Esophagus (tissue), 2 donors: ENCODE measurements around the gene ECI1. TPM values are rescaled to one million over a fixed set of nuclear protein-coding genes. Genes with fewer than 3 reads are reported as not detected.

Experiments used
- H3K27ac ChIP-seq, 2 donors: one replicate each; pipeline ENCODE4 v1.5.1; 2013; ENCODE audit warnings: low read depth in 2 of 2, mild to moderate bottlenecking in 2 of 2, inconsistent platforms in 1 of 2, low read length in 1 of 2, moderate library complexity in 1 of 2
- H3K27me3 ChIP-seq, 2 donors: one replicate each; pipeline ENCODE4 v1.6.1; 2013; ENCODE audit warnings: low read length in 2 of 2, control low read depth in 1 of 2, mild to moderate bottlenecking in 1 of 2; ENCODE audit not compliant: insufficient read depth in 2 of 2, control insufficient read depth in 1 of 2
- H3K36me3 ChIP-seq, 2 donors: one replicate each; pipeline ENCODE4 v1.6.1; 2013; ENCODE audit warnings: low read length in 1 of 2; ENCODE audit not compliant: control insufficient read depth in 2 of 2, insufficient read depth in 2 of 2
- H3K4me1 ChIP-seq, 2 donors: one replicate each; pipeline ENCODE4 v1.6.1; 2013; ENCODE audit warnings: low read length in 1 of 2; ENCODE audit not compliant: control insufficient read depth in 2 of 2, insufficient read depth in 2 of 2
- H3K4me3 ChIP-seq, 2 donors: one replicate each; pipeline ENCODE4 v1.5.1; 2013; ENCODE audit warnings: low read length in 2 of 2, mild to moderate bottlenecking in 2 of 2, low read depth in 1 of 2, moderate library complexity in 1 of 2
- H3K9me3 ChIP-seq, 2 donors: one replicate each; pipeline ENCODE4 v1.6.1; 2013; ENCODE audit warnings: mild to moderate bottlenecking in 2 of 2, low read depth in 1 of 2, low read length in 1 of 2, moderate library complexity in 1 of 2; ENCODE audit not compliant: control insufficient read depth in 2 of 2, insufficient read depth in 1 of 2
- WGBS, 2 donors: extraction: QIAGEN DNeasy Blood & Tissue Kit; methylation state at CpG; one replicate each; pipeline ENCODE4 v1.1.7; 2013; 5-methylcytosine and 5-hydroxymethylcytosine counted together
- polyA plus RNA-seq, 2 donors: library from polyadenylated mRNA; stranded (reverse); fragments of 200-250 nt; gene quantifications; one replicate each; pipeline ENCODE4 v1.2.3, GENCODE V29; 2013
- donor health status: healthy with polysubstance abuse.
- donor health status: Bipolar disorder and iron deficiency.

The ECI1 gene
- polyA plus RNA-seq, 2 donors = 58.7 to 62.9 TPM

- Histone ChIP-seq H3K4me1 (peaks cover 6 to 25% of the 10 kb centered on the region in 2 donors), H3K9me3 (no peaks in the 10 kb centered on the region), H3K27ac (no peak within 1 kb of the TSS), H3K4me3 (peak within 1 kb of the TSS in 1 of 2 donors; percentile 13), H3K36me3 (peaks cover 15 to 47% of the 10 kb centered on the region in 2 donors), H3K27me3 (peaks cover 0 to 10% of the 10 kb centered on the region in 2 donors)
- 5 to 9% methylated on average over 61 to 64 of the region's 64 CpGs for WGBS, 2 donors
Observed at GRCh38 chr16:2236337-2237101, 14.9 kb downstream of the ECI1 start, which contains the start of gene DNASE1L2. DNASE1L2 (plus strand) TSS chr16:2236444; CDS start chr16:2236817, 373 bp downstream.

- Histone ChIP-seq H3K4me3 (no peak overlapping the region), H3K4me1 (peaks cover 6 to 32% of the 10 kb centered on the region in 2 donors), H3K27me3 (peaks cover 0 to 10% of the 10 kb centered on the region in 2 donors), H3K9me3 (no peaks in the 10 kb centered on the region), H3K36me3 (peaks cover 15 to 53% of the 10 kb centered on the region in 2 donors), H3K27ac (no peak overlapping the region)
- 51 to 63% methylated on average over 19 of the region's 19 CpGs for WGBS, 2 donors
Observed at GRCh38 chr16:2235695-2236336, 15.6 kb downstream of the ECI1 start.

GRCh38 chr16:2235234-2235651, 16.1 kb downstream of the ECI1 start:
- Histone ChIP-seq H3K27ac (no peak overlapping the region), H3K4me3 (no peak overlapping the region), H3K4me1 (peaks cover 6 to 32% of the 10 kb centered on the region in 2 donors), H3K27me3 (peaks cover 0 to 10% of the 10 kb centered on the region in 2 donors), H3K9me3 (no peaks in the 10 kb centered on the region), H3K36me3 (peaks cover 15 to 57% of the 10 kb centered on the region in 2 donors)
- 94 to 95% methylated on average over 28 of the region's 28 CpGs for WGBS, 2 donors

- no peak overlapping the region for H3K4me3 ChIP-seq
Observed at GRCh38 chr16:2234813-2235170, 16.6 kb downstream of the ECI1 start.

GRCh38 chr16:2233872-2234812, 17.2 kb downstream of the ECI1 start:
- no peak overlapping the region for H3K4me3 ChIP-seq
- H3K4me1 ChIP-seq = peaks cover 6 to 32% of the 10 kb centered on the region in 2 donors
- peaks cover 0 to 10% of the 10 kb centered on the region in 2 donors for H3K27me3 ChIP-seq
- 91 to 93% methylated on average over 51 of the region's 51 CpGs for WGBS, 2 donors
- peaks cover 19 to 65% of the 10 kb centered on the region in 2 donors for H3K36me3 ChIP-seq
- H3K27ac ChIP-seq = no peak overlapping the region
- H3K9me3 ChIP-seq = no peaks in the 10 kb centered on the region

More at GRCh38 chr16:2234813-2235170, 16.6 kb downstream of the ECI1 start:
- no peaks in the 10 kb centered on the region for H3K9me3 ChIP-seq
- H3K4me1 ChIP-seq = peaks cover 6 to 32% of the 10 kb centered on the region in 2 donors
- H3K27ac ChIP-seq = no peak overlapping the region
- peaks cover 15 to 59% of the 10 kb centered on the region in 2 donors for H3K36me3 ChIP-seq
- 91 to 93% methylated on average over 15 to 18 of the region's 18 CpGs for WGBS, 2 donors
- H3K27me3 ChIP-seq = peaks cover 0 to 10% of the 10 kb centered on the region in 2 donors

GRCh38 chr16:2233046-2233775, 18.2 kb downstream of the ECI1 start:
- WGBS, 2 donors = 94 to 95% methylated on average over 27 to 28 of the region's 28 CpGs

GRCh38 chr16:2232094-2232990, 19.0 kb downstream of the ECI1 start:
- WGBS, 2 donors = 91% methylated on average over 41 of the region's 41 CpGs

More at GRCh38 chr16:2233046-2233775, 18.2 kb downstream of the ECI1 start:
- peaks cover 6 to 32% of the 10 kb centered on the region in 2 donors for H3K4me1 ChIP-seq
- no peaks in the 10 kb centered on the region for H3K9me3 ChIP-seq
- H3K36me3 ChIP-seq = peaks cover 26 to 73% of the 10 kb centered on the region in 2 donors
- H3K4me3 ChIP-seq = no peak overlapping the region
- H3K27ac ChIP-seq = no peak overlapping the region
- peaks cover 0 to 10% of the 10 kb centered on the region in 2 donors for H3K27me3 ChIP-seq

More at GRCh38 chr16:2232094-2232990, 19.0 kb downstream of the ECI1 start:
- H3K27me3 ChIP-seq = peaks cover 0 to 9% of the 10 kb centered on the region in 2 donors
- H3K4me1 ChIP-seq = peaks cover 6 to 31% of the 10 kb centered on the region in 2 donors
- peaks cover 26 to 75% of the 10 kb centered on the region in 2 donors for H3K36me3 ChIP-seq
- no peak overlapping the region for H3K27ac ChIP-seq
- no peak overlapping the region for H3K4me3 ChIP-seq
- no peaks in the 10 kb centered on the region for H3K9me3 ChIP-seq
